GM21360 (cell line): ENCODE results near the gene JCAD.

Experiments
- ATAC-seq: cut with Tn5 transposase; IDR thresholded peaks from one replicate; pipeline ENCODE4 v1.9.1; 2021; ENCODE audit warnings: mild to moderate bottlenecking, moderate library complexity; ENCODE audit not compliant: unreplicated experiment

The JCAD gene

GRCh38 chr10:30074933-30075332, 15.5 kb upstream of the JCAD start:
- ATAC-seq, result no peak

- no peak for ATAC-seq
Observed at GRCh38 chr10:30074090-30074489, 14.7 kb upstream of the JCAD start.

GRCh38 chr10:30073767-30074060, 14.3 kb upstream of the JCAD start:
- no peak for ATAC-seq

GRCh38 chr10:30073045-30073766, 13.8 kb upstream of the JCAD start:
- ATAC-seq, result no peak

GRCh38 chr10:30072068-30072467, 12.7 kb upstream of the JCAD start:
- no peak for ATAC-seq

- no peak for ATAC-seq
Observed at GRCh38 chr10:30070001-30070685, 10.8 kb upstream of the JCAD start.

GRCh38 chr10:30068492-30069223, 9.3 kb upstream of the JCAD start:
- ATAC-seq, result no peak

- ATAC-seq, result no peak
Observed at GRCh38 chr10:30063099-30063498, 3.7 kb upstream of the JCAD start.

- ATAC-seq, result no peak
Observed at GRCh38 chr10:30062582-30062981, 3.2 kb upstream of the JCAD start.

- no peak for ATAC-seq
Observed at GRCh38 chr10:30062090-30062489, 2.7 kb upstream of the JCAD start.

- ATAC-seq, result no peak
Observed at GRCh38 chr10:30058570-30059132, 735 bp downstream of the JCAD start.

- no peak for ATAC-seq
Observed at GRCh38 chr10:30057894-30058556, 1.4 kb downstream of the JCAD start.

- ATAC-seq, result no peak
Observed at GRCh38 chr10:30057421-30057841, 2.0 kb downstream of the JCAD start.

GRCh38 chr10:30056767-30057355, 2.5 kb downstream of the JCAD start:
- ATAC-seq, result no peak

- no peak for ATAC-seq
Observed at GRCh38 chr10:30056281-30056680, 3.1 kb downstream of the JCAD start.

- ATAC-seq, result no peak
Observed at GRCh38 chr10:30055226-30055662, 4.1 kb downstream of the JCAD start.

GRCh38 chr10:30052062-30052461, 7.3 kb downstream of the JCAD start:
- no peak for ATAC-seq

- no peak for ATAC-seq
Observed at GRCh38 chr10:30051220-30051619, 8.2 kb downstream of the JCAD start.

GRCh38 chr10:30050411-30050810, 9.0 kb downstream of the JCAD start:
- no peak for ATAC-seq

GRCh38 chr10:30048768-30049517, 10.4 kb downstream of the JCAD start:
- no peak for ATAC-seq
